Sigmoid colon (tissue), 4 donors: Measurements from ENCODE around the gene KCNIP2.

Source experiments
- CTCF ChIP-seq, 4 experiments: fragments of 450-650 bp in 3 of 4; fragments of 200-600 bp in 1 of 4; IDR thresholded peaks; one replicate each; pipeline ENCODE4 v1.5.1; 2016 to 2019; ENCODE audit warnings: antibody characterized with exemption in 4 of 4, mild to moderate bottlenecking in 3 of 4, moderate library complexity in 2 of 4
- POLR2A ChIP-seq, 2 donors: fragments of 450-650 bp; IDR thresholded peaks; one replicate each; pipeline ENCODE4 v1.6.1; 2016; ENCODE audit warnings: antibody characterized with exemption in 2 of 2, mild to moderate bottlenecking in 2 of 2, moderate library complexity in 2 of 2
- POLR2AphosphoS5 ChIP-seq, 4 donors: sonication (generic); formaldehyde crosslinking; IDR thresholded peaks; one replicate each; pipeline ENCODE4 v1.6.1; 2017; ENCODE audit warnings: antibody characterized with exemption in 4 of 4

GRCh38 chr10:101785801-101786200, 57.8 kb downstream of the KCNIP2 start:
- TF ChIP-seq CTCF (IDR thresholded peaks at IDR 0.05) = no peak
- TF ChIP-seq POLR2AphosphoS5 (IDR thresholded peaks at IDR 0.05) = no peak
- TF ChIP-seq POLR2A (IDR thresholded peaks at IDR 0.05) = no peak
